WERI-Rb-1 (cell line): ENCODE data around the gene CERK.

ENCODE experiments used
- DNase-seq: peaks from one replicate; pipeline ENCODE4 v3.0.0-alpha.2; 2020
- H3K27ac ChIP-seq: fragments of 250-450 bp; sonication (Bioruptor Pico); 2 replicates; pipeline ENCODE4 v1.5.1; 2020; ENCODE audit warnings: mild to moderate bottlenecking, moderate library complexity
- H3K27me3 ChIP-seq: fragments of 250-450 bp; sonication (Bioruptor Pico); 2 replicates; pipeline ENCODE4 v1.5.1; 2021; ENCODE audit warnings: mild to moderate bottlenecking, low read depth, moderate library complexity; ENCODE audit not compliant: insufficient read depth, severe bottlenecking
- H3K36me3 ChIP-seq: fragments of 250-450 bp; sonication (Bioruptor Pico); 2 replicates; pipeline ENCODE4 v1.5.1; 2020; ENCODE audit warnings: mild to moderate bottlenecking, moderate library complexity
- H3K4me3 ChIP-seq: 2 replicates; pipeline ENCODE4 v1.5.1; 2011; ENCODE audit warnings: low read depth, mild to moderate bottlenecking, control low read depth, low read length
- H3K9me3 ChIP-seq: fragments of 250-450 bp; sonication (Bioruptor Pico); 2 replicates; pipeline ENCODE4 v1.5.1; 2021; ENCODE audit warnings: mild to moderate bottlenecking, moderate library complexity; ENCODE audit not compliant: severe bottlenecking
- TF ChIP-seq, protein P1 (sequence below): IDR thresholded peaks from 2 replicates; pipeline ENCODE4 v1.5.1; 2011; ENCODE audit warnings: low read depth, mild to moderate bottlenecking, control low read depth, inconsistent platforms, low read length

CERK gene

DNA sequence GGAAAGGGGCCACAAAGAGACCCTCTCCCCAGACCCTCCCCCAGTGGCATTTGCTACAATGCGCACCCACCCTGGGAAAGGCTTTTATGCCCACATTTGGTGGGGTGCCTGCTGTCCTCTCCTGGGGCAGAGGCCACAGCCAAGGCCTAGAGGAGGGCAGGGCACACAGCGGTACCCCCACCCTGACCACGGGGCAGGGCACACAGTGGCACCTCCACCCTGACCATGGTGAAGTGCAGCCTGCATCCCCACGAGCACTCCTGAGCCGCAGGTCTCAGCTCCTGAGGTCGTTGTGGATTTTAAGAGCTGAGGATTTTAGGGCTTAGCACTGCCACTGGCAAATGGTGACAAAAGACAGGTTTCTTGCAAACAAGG is 34.1 kb downstream of the CERK start:
- H3K4me3 ChIP-seq = no peak overlapping the region
- H3K27me3 ChIP-seq = no peaks in the 10 kb centered on the region
- H3K27ac ChIP-seq = no peak overlapping the region
- no peaks in the 10 kb centered on the region for H3K9me3 ChIP-seq
- peaks cover 78% of the 10 kb centered on the region for H3K36me3 ChIP-seq
- TF ChIP-seq, protein P1, sequence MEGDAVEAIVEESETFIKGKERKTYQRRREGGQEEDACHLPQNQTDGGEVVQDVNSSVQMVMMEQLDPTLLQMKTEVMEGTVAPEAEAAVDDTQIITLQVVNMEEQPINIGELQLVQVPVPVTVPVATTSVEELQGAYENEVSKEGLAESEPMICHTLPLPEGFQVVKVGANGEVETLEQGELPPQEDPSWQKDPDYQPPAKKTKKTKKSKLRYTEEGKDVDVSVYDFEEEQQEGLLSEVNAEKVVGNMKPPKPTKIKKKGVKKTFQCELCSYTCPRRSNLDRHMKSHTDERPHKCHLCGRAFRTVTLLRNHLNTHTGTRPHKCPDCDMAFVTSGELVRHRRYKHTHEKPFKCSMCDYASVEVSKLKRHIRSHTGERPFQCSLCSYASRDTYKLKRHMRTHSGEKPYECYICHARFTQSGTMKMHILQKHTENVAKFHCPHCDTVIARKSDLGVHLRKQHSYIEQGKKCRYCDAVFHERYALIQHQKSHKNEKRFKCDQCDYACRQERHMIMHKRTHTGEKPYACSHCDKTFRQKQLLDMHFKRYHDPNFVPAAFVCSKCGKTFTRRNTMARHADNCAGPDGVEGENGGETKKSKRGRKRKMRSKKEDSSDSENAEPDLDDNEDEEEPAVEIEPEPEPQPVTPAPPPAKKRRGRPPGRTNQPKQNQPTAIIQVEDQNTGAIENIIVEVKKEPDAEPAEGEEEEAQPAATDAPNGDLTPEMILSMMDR = no peak
- DNase-seq = no peak

- H3K27me3 ChIP-seq = no peaks in the 10 kb centered on the region
- peaks cover 76% of the 10 kb centered on the region for H3K36me3 ChIP-seq
- H3K27ac ChIP-seq = no peak overlapping the region
- TF ChIP-seq, protein P1 = no peak
- H3K9me3 ChIP-seq = no peaks in the 10 kb centered on the region
- H3K4me3 ChIP-seq = no peak overlapping the region
- no peak for DNase-seq
Observed at GRCh38 chr22:46703171-46703995, 34.7 kb downstream of the CERK start.

DNA sequence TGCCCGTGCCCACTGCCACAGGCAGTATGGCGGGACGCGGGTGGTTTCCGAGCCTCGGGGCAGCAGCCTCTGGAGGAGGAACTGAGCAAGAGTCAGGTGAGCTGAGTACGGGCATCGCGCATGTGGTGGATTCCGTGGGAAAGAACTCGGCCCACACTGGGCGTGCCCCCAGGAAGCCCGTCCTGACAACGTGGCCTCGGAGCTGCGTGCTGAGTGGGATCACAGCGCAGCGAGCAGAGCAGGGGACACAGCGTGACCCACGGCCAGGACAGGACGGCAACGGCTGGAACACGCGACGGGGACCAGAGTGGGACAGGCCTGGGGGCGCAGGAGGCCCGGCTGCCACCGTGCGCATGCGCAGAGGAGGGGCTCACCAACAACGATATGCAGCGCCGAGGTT is 36.8 kb downstream of the CERK start:
- no peak overlapping the region for H3K27ac ChIP-seq
- no peak for DNase-seq
- H3K27me3 ChIP-seq = no peaks in the 10 kb centered on the region
- H3K9me3 ChIP-seq = no peaks in the 10 kb centered on the region
- TF ChIP-seq, protein P1 = no peak
- H3K4me3 ChIP-seq = no peak overlapping the region
- H3K36me3 ChIP-seq = peaks cover 73% of the 10 kb centered on the region

GRCh38 chr22:46699091-46699490 is 39.0 kb downstream of the CERK start:
- Histone ChIP-seq H3K36me3 (peaks cover 72% of the 10 kb centered on the region), H3K27ac (no peak overlapping the region), H3K9me3 (no peaks in the 10 kb centered on the region), H3K27me3 (no peaks in the 10 kb centered on the region), H3K4me3 (no peak overlapping the region)
- no peak for DNase-seq
- TF ChIP-seq, protein P1 = no peak

DNA sequence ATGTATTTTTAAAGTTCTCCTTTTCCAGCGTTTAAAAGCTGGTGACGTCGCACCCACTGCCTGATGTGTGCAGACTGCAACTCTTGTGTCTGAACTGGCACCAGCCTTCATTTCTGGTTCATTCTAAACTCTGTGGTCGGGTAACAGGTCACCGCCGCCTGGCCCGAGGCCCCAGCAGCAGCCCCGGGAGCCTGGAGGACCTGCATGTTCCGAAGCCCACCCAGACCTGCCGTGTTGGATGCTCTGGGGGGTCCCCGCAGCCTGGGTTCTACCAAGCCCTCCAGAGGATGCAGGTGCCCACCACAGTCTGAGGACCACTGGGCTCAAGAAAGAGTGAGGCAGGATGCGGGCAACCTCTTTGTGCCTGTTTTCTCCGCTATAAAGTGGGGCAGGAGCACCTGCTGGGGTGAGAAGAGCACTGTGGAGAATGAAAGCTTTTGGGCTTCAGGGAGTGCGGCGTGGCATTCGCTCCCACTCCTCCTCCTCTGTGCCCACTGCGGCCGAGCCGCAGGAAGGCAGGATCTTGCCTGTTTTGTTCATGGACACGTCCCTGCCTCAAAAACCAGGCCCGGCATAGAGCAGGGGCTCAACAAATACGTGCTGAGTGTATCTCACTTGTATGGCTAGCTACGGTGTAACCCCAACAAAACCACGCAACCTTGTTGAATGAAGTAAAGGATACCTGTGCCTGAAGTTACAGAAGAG is 40.1 kb downstream of the CERK start:
- TF ChIP-seq, protein P1 = no peak
- no peak overlapping the region for H3K27ac ChIP-seq
- no peak overlapping the region for H3K4me3 ChIP-seq
- H3K9me3 ChIP-seq = no peaks in the 10 kb centered on the region
- H3K36me3 ChIP-seq = peaks cover 78% of the 10 kb centered on the region
- no peaks in the 10 kb centered on the region for H3K27me3 ChIP-seq
- DNase-seq = no peak
